Omental fat pad (tissue), 4 donors: Measurements from ENCODE around the gene SIMC1. TPM values are rescaled to one million over a fixed set of nuclear protein-coding genes. Genes with fewer than 3 reads are reported as not detected.

Experiments used
- ATAC-seq: fragments of 150-250 bp; one replicate; pipeline ENCODE4 v1.9.1; 2016; ENCODE audit warnings: mild to moderate bottlenecking, moderate library complexity; ENCODE audit not compliant: low FRiP score
- DNase-seq: peaks from one replicate; pipeline ENCODE4 v3.0.0-alpha.2; 2019; ENCODE audit warnings: low spot score
- small RNA-seq: library from RNA; depleted of rRNA; stranded (forward); fragments of <200 nt; gene quantifications from one replicate; pipeline ENCODE3, GENCODE V24; 2016
- total RNA-seq, 4 donors: library from RNA; depleted of rRNA; stranded (reverse); fragments of >200 nt; gene quantifications; one replicate each; pipeline ENCODE4 v1.1.0, GENCODE V29; 2016
- TF ChIP-seq, protein P1 (sequence below), 3 donors: fragments of 450-650 bp; IDR thresholded peaks; one replicate each; pipeline ENCODE4 v1.5.1; 2016 to 2017; ENCODE audit warnings: antibody characterized with exemption in 3 of 3, mild to moderate bottlenecking in 3 of 3, moderate library complexity in 2 of 3

Gene SIMC1
- total RNA-seq, 4 donors from 2014 or later = 8.3 to 18.0 (median 10.7) TPM

DNA sequence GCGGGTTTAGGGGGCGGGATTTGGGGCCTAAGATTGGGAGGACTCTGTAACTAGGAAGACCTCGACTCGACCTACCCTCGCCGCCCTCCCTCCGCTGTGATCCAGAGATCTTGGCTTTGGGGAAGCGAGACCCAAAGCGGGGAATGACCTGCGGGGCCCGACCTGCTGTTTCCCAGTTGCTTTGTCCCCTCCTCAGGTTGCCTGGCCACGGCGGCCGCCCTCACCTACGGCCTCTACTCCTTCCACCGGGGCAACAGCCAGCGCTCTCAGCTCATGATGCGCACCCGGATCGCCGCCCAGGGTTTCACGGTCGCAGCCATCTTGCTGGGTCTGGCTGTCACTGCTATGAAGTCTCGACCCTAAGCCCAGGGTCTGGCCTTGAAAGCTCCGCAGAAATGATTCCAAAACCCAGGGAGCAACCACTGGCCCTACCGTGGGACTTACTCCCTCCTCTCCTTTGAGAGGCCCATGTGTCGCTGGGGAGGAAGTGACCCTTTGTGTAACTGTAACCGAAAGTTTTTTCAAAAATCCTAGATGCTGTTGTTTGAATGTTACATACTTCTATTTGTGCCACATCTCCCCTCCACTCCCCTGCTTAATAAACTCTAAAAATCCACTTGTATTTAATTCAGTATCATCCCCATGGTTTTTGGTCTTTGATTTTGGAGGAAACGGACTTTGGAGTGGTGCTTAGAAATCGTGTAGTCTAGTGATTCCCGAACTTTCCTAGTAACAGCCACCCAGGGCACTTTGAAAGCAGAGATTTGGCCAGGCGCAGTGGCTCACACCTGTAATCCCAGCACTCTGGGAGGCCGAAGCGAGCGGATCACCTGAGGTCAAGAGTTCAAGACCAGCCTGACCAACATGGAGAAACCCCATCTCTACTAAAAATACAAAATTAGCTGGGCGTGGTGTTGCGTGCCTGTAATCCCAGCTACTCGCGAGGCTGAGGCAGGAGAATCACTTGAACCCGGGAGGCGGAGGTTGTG, 151.2 kb downstream of the SIMC1 start:
- DNase-seq = no peak
- TF ChIP-seq, protein P1, sequence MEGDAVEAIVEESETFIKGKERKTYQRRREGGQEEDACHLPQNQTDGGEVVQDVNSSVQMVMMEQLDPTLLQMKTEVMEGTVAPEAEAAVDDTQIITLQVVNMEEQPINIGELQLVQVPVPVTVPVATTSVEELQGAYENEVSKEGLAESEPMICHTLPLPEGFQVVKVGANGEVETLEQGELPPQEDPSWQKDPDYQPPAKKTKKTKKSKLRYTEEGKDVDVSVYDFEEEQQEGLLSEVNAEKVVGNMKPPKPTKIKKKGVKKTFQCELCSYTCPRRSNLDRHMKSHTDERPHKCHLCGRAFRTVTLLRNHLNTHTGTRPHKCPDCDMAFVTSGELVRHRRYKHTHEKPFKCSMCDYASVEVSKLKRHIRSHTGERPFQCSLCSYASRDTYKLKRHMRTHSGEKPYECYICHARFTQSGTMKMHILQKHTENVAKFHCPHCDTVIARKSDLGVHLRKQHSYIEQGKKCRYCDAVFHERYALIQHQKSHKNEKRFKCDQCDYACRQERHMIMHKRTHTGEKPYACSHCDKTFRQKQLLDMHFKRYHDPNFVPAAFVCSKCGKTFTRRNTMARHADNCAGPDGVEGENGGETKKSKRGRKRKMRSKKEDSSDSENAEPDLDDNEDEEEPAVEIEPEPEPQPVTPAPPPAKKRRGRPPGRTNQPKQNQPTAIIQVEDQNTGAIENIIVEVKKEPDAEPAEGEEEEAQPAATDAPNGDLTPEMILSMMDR (IDR thresholded peaks at IDR 0.05) = no peak

DNA sequence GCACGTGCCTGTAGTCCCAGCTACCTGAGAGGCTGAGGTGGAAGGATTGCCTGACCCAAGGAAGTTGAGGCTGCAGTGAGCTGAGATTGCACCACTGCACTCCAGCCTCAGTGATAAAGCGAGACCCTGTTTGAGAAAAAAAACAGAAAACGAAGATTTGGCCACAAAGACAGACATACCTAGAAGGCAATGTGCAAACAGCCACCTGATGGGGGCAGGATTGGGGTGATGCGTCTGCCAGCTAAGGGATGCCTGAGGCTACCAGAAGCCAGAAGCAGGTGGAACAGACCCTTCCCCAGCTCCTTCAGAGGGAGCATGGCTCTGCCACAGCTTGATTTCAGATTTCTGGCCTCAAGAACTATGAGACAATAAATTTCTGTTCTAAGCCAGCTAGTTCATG, 153.3 kb downstream of the SIMC1 start:
- no peak for ATAC-seq
- TF ChIP-seq, protein P1 (IDR thresholded peaks at IDR 0.05) = no peak

More for the DNA sequence above, 151.2 kb downstream of the SIMC1 start:
- ATAC-seq = peak; percentile 11

DNA sequence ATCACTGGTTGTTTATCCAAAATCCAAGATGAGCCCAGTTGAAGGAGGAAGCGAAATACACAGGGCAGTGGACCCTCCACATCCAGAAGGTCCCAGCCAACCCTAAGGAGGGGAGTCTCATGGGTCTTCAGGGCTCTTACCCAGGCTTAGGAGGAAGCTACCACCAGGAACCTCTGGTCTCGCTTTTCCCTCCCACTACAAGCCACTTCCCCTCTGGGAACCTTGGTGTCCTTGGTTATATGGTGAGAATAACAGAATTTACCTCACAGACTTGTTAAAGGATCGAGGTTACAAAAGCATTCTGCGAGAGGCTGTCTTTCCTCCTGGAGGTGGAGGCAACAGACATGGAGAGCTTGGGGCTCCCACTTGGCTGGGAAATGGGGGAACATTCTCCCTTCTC, 153.8 kb downstream of the SIMC1 start:
- TF ChIP-seq, protein P1 (IDR thresholded peaks at IDR 0.05) = no peak
- DNase-seq (no peak), ATAC-seq (no peak)

More for the DNA sequence above, 153.3 kb downstream of the SIMC1 start:
- DNase-seq = no peak

DNA sequence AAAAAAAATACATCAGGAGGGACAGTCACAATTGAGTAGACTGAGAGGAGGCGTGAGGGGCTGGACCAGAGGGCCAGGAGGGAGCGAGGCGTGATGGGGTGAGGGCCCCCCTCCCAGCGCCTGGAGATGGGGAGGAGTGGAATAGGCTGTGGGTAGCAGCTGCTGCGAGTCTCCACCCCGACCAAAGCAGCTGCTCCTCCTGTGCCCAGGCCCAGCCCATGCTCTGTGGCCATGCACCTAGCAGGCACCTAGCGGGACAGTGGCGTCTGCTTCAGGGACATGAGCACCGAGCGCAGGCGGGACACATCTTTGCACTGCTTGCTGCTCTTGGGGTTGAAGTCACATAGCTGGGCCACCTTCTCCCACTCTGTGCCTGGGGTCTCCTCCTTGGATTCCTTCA, 154.3 kb downstream of the SIMC1 start:
- no peak for DNase-seq

DNA sequence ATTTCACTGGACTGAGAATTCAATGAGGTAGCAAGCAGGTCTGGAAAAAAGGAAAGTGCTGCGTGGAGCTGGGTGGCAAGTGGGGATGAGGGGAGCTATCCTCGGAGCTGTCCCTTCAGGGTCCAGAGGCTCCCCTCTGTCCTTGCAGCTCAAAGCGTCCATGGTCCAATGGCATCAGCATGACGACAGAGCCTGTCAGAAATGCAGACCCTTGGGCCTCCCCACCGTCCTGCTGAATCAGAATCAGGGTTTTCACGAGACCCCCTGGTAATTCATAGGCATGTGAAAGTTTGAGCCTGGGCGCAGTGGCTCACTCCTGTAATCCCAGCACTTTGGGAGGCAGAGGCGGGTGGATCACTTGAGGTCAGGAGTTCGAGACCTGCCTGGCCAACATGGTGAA, 155.9 kb downstream of the SIMC1 start:
- ATAC-seq (no peak), DNase-seq (no peak)
- TF ChIP-seq, protein P1 (IDR thresholded peaks at IDR 0.05) = no peak

More for the DNA sequence above, 154.3 kb downstream of the SIMC1 start:
- TF ChIP-seq, protein P1 (IDR thresholded peaks at IDR 0.05) = no peak
- ATAC-seq = no peak

DNA sequence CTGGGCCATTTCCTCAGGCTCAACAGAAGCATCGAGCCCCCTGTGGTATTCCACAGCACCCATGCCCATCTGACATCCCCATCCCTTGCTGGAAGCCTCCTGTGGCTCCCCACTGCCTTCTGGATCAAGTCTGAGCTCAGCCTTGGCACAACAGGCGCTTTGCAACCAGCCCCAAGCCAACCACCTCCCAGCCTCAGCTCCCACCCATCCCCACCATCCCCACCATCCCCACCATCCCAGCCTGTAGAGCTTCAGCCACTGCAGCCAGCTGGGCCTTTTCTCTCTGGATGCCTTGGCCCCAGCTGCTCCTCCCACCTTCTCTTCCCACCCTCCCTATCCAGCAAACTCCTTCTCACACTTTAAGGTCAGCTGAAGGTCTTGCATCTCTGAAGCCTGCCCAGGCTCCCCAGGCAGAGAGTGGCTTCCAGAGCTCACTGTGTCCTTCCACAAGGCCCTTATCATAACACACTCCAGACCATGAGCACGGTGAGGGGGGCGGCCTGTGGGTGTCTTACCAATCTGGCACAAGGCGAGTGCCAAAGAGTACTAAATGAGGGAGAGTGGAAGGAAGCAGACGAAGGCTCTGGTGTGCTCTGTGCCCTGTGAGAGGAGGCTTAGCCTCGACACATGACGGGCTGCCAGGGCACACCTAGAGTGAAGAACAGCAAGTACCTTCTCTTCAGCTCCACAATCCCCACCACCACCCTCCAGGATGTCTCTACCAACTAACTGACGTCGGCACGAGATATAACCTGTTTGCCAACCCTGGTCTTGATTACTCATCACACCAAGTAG, 156.9 kb downstream of the SIMC1 start:
- no peak for DNase-seq
- ATAC-seq = no peak
- TF ChIP-seq, protein P1 (IDR thresholded peaks at IDR 0.05) = no peak

Small RNA genes within 50 kb of the gene (small RNA-seq; reads per million reads assigned to genes)
- gene MIR1271 = 6.3 reads per million, percentile 82 among the genes with 10 or more reads in this experiment

Other genes starting within 250 kb of the SIMC1 start
- gene KIAA1191, start 123.3 kb downstream of the SIMC1 start, total RNA-seq = 100 to 1,000 TPM in 1 of 4 donors, 10 to 100 TPM in 3; 77.0 to 103 (median 85.6) TPM
- gene ARL10, start 127.1 kb downstream of the SIMC1 start, total RNA-seq = 10 to 100 TPM in 1 of 4 donors, 1 to 10 TPM in 3; 4.2 to 12.1 (median 6.7) TPM
- gene NOP16, start 150.2 kb downstream of the SIMC1 start, total RNA-seq = 10 to 100 TPM in 3 of 4 donors, 1 to 10 TPM in 1; 6.1 to 84.7 (median 24.3) TPM
- gene HIGD2A, start 150.3 kb downstream of the SIMC1 start, total RNA-seq = 100 to 1,000 TPM; 105 to 134 (median 116) TPM
- gene CLTB, start 178.1 kb downstream of the SIMC1 start, total RNA-seq = 100 to 1,000 TPM; 119 to 171 (median 128) TPM
- gene FAF2, start 210.0 kb downstream of the SIMC1 start, total RNA-seq = 10 to 100 TPM; 27.6 to 31.1 (median 27.8) TPM